GM19397 (cell line): ENCODE measurements around the gene STEAP4.

ENCODE experiments used
- ATAC-seq: cut with Tn5 transposase; IDR thresholded peaks from one replicate; pipeline ENCODE4 v1.9.1; 2021; ENCODE audit warnings: mild to moderate bottlenecking, moderate library complexity; ENCODE audit not compliant: unreplicated experiment

The STEAP4 gene

GRCh38 chr7:88306590-88307048 lies at the start of gene STEAP4:
TSS of gene STEAP4 (minus strand) at chr7:88306894. CDS start at chr7:88284269, 22,625 bp downstream.
- ATAC-seq, result no peak

DNA sequence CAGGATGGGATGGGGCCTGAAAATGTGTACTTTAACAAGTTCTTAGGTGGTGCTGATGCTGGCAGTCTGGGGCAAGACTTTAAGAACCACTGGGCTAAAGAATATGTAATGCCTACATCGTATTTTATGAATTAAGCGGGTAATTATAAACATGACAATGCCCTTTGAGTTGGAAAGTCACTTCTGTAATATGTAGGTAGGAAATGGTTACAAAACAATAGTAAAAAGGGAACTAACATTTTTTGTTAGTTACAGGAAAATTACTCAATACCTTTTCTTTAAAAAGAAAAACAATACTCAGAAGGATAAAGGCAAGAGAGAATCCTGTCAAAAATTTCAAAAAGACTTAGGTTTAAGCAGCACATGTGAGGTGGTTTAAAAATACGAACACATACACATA lies 48.3 kb upstream of the STEAP4 start:
- ATAC-seq, result no peak

GRCh38 chr7:88350118-88350517 lies 43.4 kb upstream of the STEAP4 start:
- no peak for ATAC-seq

DNA sequence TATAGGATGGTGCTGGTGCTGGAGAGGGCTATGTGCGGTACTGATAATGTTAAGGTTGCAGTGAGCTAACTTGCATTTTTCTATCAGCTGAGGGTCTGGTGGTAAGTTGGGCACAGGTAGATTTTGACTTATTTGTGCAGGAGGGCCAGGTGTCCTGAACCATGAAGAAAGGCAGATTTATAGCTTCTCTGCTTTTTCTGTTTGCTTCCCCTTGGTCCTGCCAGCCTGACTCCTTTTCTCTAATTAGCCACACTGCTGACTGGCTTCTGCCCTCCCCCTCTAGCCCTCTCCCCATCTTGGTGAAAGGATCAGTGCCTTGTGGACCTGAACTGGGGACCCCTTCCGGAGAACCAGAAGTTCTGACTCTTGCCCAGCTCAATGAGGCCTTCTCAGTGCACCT lies 40.8 kb upstream of the STEAP4 start:
- ATAC-seq, result no peak

- ATAC-seq, result no peak
Observed at GRCh38 chr7:88347090-88347489, 40.4 kb upstream of the STEAP4 start.

GRCh38 chr7:88346357-88346756 lies 39.7 kb upstream of the STEAP4 start:
- no peak for ATAC-seq

DNA sequence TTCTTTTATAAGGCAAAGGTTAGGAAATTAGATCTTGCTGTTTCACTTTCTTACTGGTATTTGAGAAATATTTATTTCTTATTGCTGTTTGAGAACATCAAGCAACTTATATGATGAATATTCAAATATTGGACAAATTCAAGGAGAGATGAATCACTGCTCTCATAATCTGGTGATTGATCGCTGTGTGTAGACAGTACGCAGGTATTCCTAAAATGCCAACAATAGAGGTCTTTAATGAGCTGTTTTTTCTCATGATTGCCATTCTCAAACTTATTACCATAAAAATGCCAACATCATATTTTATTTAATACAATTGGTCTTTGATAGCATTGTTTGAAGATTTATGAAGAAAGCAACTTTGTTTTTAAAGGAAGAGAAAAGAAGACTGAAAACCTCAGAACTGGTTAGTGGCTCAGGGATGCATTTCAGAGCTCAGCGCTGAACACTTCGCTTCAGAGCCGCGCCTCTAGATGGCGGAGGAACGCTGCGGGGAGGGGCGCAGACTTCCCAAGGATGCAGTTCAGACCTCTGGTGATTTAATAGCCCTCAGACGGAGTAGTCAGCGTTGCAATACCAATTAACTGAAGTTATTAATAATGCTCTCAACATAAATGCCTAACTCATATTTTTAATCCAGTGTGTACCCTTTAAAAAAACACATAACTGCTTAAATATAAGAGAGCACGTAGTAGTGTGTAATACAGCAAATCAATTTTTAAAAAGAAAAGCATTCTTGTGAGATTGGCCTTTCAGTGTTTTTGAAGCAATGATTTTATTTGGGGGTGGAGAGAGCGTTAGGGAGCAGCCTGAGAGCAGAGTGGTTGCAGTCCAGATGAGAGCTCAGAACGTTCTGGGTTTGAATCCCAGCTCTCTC lies 38.5 kb upstream of the STEAP4 start:
- ATAC-seq, result peak; percentile 53

DNA sequence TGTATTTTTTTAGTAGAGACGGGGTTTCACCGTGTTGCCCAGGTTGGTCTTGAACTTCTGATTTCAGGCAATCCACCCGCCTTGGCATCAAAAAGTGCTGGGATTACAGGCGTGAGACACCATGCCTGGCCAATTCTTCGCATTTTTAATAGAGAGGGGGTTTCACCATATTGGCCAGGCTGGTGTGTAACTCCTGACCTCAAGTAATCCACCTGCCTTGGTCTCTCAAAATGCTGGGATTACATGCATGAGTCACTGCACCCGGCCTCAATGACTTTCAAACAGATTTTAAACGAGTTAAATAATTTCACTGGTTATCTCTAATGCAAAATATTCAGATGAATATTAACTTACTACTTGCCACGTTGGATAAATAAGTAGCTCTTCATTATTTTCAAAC lies 37.6 kb upstream of the STEAP4 start:
- no peak for ATAC-seq

DNA sequence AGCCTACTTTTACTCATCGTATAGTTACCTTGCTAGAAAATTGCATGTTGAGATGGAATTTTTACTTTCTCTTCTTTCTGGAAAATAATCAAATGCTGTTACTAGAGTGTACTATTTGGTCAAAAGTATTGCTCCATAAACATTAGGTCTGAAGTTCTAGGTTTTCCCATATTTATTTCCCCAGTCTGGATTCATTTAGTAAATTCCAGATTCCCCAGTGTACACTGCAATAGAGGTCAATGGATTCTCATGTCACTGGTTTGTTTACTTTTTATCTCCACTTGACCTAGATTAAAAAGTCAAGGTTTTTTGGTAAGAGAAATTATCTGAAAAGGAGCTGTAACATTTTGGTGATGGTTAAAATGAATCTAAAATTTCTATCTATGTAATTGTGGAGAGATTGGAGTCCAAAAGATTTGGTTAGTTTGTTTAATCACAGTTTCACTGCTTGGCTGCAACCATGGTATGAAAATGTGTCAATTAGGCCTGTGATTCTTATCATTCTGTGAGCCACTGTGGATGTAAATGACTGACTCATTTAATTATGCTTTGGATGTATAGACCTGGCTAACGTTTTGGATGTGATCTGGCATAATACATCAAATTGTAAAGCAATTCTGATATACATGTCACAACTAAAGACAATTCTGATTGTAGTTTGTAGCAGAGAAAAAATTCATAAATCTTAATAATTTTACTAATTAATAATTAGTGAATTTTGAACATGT lies 32.7 kb upstream of the STEAP4 start:
- ATAC-seq, result no peak

GRCh38 chr7:88338503-88338902 lies 31.8 kb upstream of the STEAP4 start:
- ATAC-seq, result no peak

DNA sequence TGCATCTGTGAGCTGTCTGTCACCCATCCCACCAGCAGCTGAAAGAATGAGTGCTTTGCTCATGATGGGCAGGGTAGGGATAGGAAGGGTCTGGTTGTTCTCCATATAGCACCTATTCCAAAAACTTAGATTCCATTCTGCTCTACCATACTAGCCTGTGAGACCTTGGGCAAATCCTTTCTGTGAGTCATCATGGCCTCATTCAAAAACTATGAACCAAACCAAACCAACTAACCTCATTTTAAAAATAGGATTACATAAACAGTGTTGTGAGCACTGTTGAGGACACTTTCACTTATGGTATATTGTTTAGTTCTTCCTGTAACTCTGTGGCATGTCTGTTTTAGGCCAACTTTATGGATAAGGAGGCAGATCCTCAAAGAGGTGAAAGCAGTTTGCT lies 30.9 kb upstream of the STEAP4 start:
- no peak for ATAC-seq

- no peak for ATAC-seq
Observed at GRCh38 chr7:88331322-88331721, 24.6 kb upstream of the STEAP4 start.

GRCh38 chr7:88329532-88330463 lies 23.1 kb upstream of the STEAP4 start:
- ATAC-seq, result no peak

- no peak for ATAC-seq
Observed at GRCh38 chr7:88328787-88329186, 22.1 kb upstream of the STEAP4 start.

- ATAC-seq, result no peak
Observed at GRCh38 chr7:88324699-88325098, 18.0 kb upstream of the STEAP4 start.

DNA sequence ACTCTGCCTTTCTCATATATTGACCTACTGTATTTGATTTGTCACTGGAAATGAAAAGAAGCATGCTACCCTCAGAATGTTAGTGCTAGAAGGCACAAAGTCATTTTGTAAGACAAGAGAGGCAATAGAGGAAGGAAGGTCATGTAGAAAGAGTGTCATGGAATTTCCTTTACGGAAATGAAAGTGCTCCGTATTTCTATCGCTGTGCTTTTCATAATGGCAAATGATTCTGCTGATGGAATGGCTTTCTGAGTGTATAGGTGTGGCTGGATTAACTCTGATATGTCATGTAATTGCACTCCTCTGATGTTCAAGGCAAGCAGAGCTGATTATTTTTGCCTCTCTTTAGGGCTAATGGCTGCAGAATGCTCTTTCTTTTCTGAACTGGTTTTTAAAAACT lies 15.5 kb upstream of the STEAP4 start:
- ATAC-seq, result no peak

DNA sequence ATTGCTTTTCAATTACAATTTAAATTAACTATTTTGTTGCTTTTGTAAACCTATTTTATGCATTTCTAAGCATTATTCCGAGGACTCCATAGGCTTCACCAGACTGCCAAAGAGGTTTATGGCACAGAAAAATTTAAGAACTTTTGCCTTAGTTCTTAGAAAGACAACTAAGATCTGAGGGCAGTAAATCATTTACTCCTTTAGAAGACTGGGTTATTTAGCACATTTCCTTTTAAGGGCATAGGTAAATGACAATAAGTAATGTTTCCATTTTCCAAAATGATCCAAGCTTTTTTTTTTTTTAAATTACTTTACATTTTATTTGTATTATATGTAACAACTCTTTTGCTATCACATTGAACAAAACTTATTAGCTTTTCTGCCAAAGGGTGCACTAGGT lies 15.0 kb upstream of the STEAP4 start:
- no peak for ATAC-seq

GRCh38 chr7:88318196-88318595 lies 11.5 kb upstream of the STEAP4 start:
- no peak for ATAC-seq

DNA sequence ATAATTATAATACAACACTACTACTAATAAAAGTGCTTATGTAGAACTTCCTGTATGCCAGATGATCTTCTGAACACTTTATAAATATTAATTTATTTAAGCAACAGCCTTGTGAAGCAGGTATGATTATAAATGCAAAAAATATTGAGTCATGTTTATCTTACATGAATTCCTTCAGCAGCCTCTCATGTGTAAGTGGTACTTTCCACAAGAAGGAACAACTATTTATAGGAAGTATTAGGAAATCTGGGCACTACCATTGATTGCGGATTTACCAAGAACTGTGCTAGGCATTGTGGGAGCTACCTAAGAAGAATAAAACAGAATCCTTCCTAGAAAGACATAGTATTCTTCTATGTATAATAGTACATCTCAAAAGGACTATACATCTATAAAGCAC lies 10.7 kb upstream of the STEAP4 start:
- no peak for ATAC-seq

DNA sequence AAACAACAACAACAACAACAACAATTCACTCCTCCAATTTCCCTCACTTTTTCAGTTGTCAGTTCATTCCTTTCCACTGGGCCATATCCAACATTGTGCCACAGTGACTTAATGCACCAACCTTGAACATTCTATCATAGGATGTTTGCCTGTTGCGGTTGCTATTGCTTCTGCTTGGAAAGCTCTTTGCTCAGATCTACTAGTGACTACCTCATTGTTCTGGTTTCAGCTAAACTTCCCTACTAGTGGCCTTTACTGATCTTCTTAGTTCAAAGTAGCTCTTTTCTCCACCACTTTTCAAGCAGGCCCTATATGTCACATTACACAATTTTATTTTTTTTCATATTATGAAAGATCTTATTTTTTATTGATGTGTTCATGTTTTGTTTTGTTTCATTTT lies 9.8 kb upstream of the STEAP4 start:
- no peak for ATAC-seq

GRCh38 chr7:88315522-88315921 lies 8.8 kb upstream of the STEAP4 start:
- no peak for ATAC-seq
